HepG2 (cell line): ENCODE measurements around the gene IGLL1. TPM values are rescaled to one million over a fixed set of nuclear protein-coding genes. Genes with fewer than 3 reads are reported as not detected.

ENCODE experiments used
- ARNTL ChIP-seq: sonication (generic); formaldehyde crosslinking; IDR thresholded peaks from 2 replicates; pipeline ENCODE4 v1.4.0; 2020; ENCODE audit warnings: mild to moderate bottlenecking, missing genetic modification reagents
- ETV6 ChIP-seq: sonication (generic); formaldehyde crosslinking; conservative IDR thresholded peaks from 2 replicates; pipeline ENCODE4 v1.4.0; 2020; ENCODE audit warnings: missing genetic modification reagents
- NFYB ChIP-seq: sonication (generic); formaldehyde crosslinking; IDR thresholded peaks from 2 replicates; pipeline ENCODE4 v1.4.0; 2020; ENCODE audit warnings: missing genetic modification reagents
- ZNF10 ChIP-seq: sonication (generic); formaldehyde crosslinking; IDR thresholded peaks from 2 replicates; pipeline ENCODE4 v1.4.0; 2020; ENCODE audit warnings: mild to moderate bottlenecking, low read depth, missing genetic modification reagents, borderline replicate concordance
- ZNF598 ChIP-seq: sonication (generic); formaldehyde crosslinking; IDR thresholded peaks from 2 replicates; pipeline ENCODE4 v1.5.1; 2020; ENCODE audit warnings: mild to moderate bottlenecking, missing genetic modification reagents, borderline replicate concordance
- ZNF607 ChIP-seq: sonication (generic); formaldehyde crosslinking; IDR thresholded peaks from 2 replicates; pipeline ENCODE4 v1.5.1; 2020; ENCODE audit warnings: missing genetic modification reagents, mild to moderate bottlenecking, borderline replicate concordance
- ZNF616 ChIP-seq: sonication (generic); formaldehyde crosslinking; IDR thresholded peaks from 2 replicates; pipeline ENCODE4 v1.5.0; 2020; ENCODE audit warnings: low read depth, mild to moderate bottlenecking, missing genetic modification reagents
- ZSCAN21 ChIP-seq: sonication (generic); formaldehyde crosslinking; IDR thresholded peaks from 2 replicates; pipeline ENCODE4 v1.8.0; 2022; ENCODE audit warnings: mild to moderate bottlenecking, missing genetic modification reagents, moderate library complexity, borderline replicate concordance
- ZSCAN29 ChIP-seq: sonication (generic); formaldehyde crosslinking; conservative IDR thresholded peaks from 2 replicates; pipeline ENCODE4 v1.4.0; 2020; ENCODE audit warnings: mild to moderate bottlenecking, missing genetic modification reagents
- polyA plus RNA-seq, 8 experiments: library from polyadenylated mRNA; depleted of rRNA in 3 of 8; stranded (reverse) in 7 of 8; unstranded in 1 of 8; fragments of >200 nt; fragmentation: Illumina TruSeq in 4 of 8; extraction: Trizol in 4 of 8; gene quantifications; 2 replicates each; pipeline versions ENCODE4 v1.2.1 to v1.2.3, GENCODE V29; 2011 to 2016; ENCODE audit warnings: low read depth in 4 of 8, missing spikeins in 1 of 8, mixed read lengths in 1 of 8; ENCODE audit not compliant: insufficient read depth in 1 of 8
- total RNA-seq, 5 experiments: library from RNA; depleted of rRNA; stranded (reverse); fragments of >200 nt; fragmentation: Illumina TruSeq; extraction: Trizol; gene quantifications; 2 replicates each; pipeline ENCODE4 v1.2.3, GENCODE V29; 2016; ENCODE audit warnings: low read depth in 1 of 5
- TF ChIP-seq, protein P1 (sequence below), 2 experiments: fragments of 450-650 bp in 1 of 2; sonication (generic) in 1 of 2; formaldehyde crosslinking in 1 of 2; IDR thresholded peaks; 2 replicates each; pipeline versions ENCODE4 v1.6.1 to v1.8.0; 2016 to 2022; ENCODE audit warnings: antibody characterized with exemption in 1 of 2, mild to moderate bottlenecking in 1 of 2, missing genetic modification reagents in 1 of 2
- TF ChIP-seq, protein P2 (sequence below): sonication (generic); formaldehyde crosslinking; IDR thresholded peaks from 2 replicates; pipeline ENCODE4 v1.8.0; 2022; ENCODE audit warnings: missing genetic modification reagents, mild to moderate bottlenecking, inconsistent platforms, borderline replicate concordance
- TF ChIP-seq, protein P3 (sequence below): fragments of 450-650 bp; IDR thresholded peaks from 2 replicates; pipeline ENCODE4 v1.6.1; 2017
- TF ChIP-seq, protein P4 (sequence below): sonication (generic); formaldehyde crosslinking; IDR thresholded peaks from 2 replicates; pipeline ENCODE4 v1.4.0; 2020; ENCODE audit warnings: missing genetic modification reagents

The IGLL1 gene
- total and polyA plus RNA-seq, 2 of the 13 experiments (the other 11 are each of a cell fraction or from before 2014, with no cell fraction given), result not detected

DNA sequence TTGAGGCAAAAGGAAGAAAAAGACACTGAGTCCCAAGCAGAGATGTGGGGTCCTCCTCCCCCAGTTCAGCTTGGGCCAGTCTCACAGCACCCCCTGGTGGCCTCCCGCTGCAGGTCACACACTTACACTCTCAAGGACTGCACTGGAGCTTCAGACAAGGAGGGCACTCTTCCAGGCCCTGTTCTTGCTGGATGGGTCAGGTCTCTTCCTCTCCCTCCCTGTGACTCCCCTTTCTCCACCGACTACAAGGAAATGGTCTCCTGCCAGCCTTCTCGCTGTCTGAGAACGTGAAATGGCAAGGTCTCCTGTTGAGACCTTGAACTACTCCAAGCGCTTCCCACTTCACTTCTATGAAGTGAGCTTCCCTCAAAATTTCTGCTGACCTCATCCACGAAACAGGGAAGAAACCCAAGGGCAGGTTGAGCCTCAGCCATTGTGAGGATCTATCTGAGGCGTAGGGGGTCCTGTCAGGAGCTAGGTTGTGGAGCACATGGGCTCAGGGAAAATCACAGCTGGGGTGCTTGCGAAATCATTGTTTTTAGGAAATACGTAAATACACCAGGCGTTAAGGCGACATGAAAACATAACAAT lies 11.2 kb upstream of the IGLL1 start (continued):
- TF ChIP-seq, protein P1, sequence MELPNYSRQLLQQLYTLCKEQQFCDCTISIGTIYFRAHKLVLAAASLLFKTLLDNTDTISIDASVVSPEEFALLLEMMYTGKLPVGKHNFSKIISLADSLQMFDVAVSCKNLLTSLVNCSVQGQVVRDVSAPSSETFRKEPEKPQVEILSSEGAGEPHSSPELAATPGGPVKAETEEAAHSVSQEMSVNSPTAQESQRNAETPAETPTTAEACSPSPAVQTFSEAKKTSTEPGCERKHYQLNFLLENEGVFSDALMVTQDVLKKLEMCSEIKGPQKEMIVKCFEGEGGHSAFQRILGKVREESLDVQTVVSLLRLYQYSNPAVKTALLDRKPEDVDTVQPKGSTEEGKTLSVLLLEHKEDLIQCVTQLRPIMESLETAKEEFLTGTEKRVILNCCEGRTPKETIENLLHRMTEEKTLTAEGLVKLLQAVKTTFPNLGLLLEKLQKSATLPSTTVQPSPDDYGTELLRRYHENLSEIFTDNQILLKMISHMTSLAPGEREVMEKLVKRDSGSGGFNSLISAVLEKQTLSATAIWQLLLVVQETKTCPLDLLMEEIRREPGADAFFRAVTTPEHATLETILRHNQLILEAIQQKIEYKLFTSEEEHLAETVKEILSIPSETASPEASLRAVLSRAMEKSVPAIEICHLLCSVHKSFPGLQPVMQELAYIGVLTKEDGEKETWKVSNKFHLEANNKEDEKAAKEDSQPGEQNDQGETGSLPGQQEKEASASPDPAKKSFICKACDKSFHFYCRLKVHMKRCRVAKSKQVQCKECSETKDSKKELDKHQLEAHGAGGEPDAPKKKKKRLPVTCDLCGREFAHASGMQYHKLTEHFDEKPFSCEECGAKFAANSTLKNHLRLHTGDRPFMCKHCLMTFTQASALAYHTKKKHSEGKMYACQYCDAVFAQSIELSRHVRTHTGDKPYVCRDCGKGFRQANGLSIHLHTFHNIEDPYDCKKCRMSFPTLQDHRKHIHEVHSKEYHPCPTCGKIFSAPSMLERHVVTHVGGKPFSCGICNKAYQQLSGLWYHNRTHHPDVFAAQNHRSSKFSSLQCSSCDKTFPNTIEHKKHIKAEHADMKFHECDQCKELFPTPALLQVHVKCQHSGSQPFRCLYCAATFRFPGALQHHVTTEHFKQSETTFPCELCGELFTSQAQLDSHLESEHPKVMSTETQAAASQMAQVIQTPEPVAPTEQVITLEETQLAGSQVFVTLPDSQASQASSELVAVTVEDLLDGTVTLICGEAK (IDR thresholded peaks at IDR 0.05), result no peak
- TF ChIP-seq, protein P1 (CRISPR knock-in tag; IDR thresholded peaks at IDR 0.05), result no peak
- TF ChIP-seq ZSCAN29 (CRISPR knock-in tag) (no peak), ZNF10 (CRISPR knock-in tag) (no peak), ETV6 (CRISPR knock-in tag) (no peak), ZNF598 (CRISPR knock-in tag) (no peak), ARNTL (CRISPR knock-in tag) (no peak), ZNF607 (no peak), ZSCAN21 (CRISPR knock-in tag) (no peak), NFYB (CRISPR knock-in tag) (no peak), ZNF616 (no peak)
- TF ChIP-seq, protein P2, sequence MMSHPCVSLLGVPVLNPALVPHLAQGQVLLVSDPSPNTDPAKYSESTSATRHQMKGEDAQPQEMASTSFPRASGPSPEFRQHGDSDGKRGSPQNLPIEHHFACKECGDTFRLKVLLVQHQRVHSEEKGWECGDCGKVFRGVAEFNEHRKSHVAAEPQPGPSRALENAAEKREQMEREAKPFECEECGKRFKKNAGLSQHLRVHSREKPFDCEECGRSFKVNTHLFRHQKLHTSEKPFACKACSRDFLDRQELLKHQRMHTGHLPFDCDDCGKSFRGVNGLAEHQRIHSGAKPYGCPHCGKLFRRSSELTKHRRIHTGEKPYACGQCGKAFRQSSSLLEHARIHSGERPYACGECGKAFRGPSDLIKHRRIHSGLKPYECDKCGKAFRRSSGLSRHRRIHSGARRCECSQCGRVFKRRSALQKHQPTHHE (CRISPR knock-in tag), result no peak
- TF ChIP-seq, protein P3, sequence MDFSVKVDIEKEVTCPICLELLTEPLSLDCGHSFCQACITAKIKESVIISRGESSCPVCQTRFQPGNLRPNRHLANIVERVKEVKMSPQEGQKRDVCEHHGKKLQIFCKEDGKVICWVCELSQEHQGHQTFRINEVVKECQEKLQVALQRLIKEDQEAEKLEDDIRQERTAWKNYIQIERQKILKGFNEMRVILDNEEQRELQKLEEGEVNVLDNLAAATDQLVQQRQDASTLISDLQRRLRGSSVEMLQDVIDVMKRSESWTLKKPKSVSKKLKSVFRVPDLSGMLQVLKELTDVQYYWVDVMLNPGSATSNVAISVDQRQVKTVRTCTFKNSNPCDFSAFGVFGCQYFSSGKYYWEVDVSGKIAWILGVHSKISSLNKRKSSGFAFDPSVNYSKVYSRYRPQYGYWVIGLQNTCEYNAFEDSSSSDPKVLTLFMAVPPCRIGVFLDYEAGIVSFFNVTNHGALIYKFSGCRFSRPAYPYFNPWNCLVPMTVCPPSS, result no peak
- TF ChIP-seq, protein P4, sequence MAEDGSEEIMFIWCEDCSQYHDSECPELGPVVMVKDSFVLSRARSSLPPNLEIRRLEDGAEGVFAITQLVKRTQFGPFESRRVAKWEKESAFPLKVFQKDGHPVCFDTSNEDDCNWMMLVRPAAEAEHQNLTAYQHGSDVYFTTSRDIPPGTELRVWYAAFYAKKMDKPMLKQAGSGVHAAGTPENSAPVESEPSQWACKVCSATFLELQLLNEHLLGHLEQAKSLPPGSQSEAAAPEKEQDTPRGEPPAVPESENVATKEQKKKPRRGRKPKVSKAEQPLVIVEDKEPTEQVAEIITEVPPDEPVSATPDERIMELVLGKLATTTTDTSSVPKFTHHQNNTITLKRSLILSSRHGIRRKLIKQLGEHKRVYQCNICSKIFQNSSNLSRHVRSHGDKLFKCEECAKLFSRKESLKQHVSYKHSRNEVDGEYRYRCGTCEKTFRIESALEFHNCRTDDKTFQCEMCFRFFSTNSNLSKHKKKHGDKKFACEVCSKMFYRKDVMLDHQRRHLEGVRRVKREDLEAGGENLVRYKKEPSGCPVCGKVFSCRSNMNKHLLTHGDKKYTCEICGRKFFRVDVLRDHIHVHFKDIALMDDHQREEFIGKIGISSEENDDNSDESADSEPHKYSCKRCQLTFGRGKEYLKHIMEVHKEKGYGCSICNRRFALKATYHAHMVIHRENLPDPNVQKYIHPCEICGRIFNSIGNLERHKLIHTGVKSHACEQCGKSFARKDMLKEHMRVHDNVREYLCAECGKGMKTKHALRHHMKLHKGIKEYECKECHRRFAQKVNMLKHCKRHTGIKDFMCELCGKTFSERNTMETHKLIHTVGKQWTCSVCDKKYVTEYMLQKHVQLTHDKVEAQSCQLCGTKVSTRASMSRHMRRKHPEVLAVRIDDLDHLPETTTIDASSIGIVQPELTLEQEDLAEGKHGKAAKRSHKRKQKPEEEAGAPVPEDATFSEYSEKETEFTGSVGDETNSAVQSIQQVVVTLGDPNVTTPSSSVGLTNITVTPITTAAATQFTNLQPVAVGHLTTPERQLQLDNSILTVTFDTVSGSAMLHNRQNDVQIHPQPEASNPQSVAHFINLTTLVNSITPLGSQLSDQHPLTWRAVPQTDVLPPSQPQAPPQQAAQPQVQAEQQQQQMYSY, result no peak
